Measurements from ENCODE around the gene SBSN.

SBSN gene

GRCh38 chr19:35561436-35561835 lies 33.3 kb upstream of the SBSN start:
- Histone ChIP-seq H3K27ac (no peak overlapping the region), H3K9ac (no peak overlapping the region), H2AFZ (no peak overlapping the region), H3K4me1 (no peaks in the 10 kb centered on the region), H3K36me3 (ENCODE audit: control insufficient read depth, insufficient read depth, low read length) (no peaks in the 10 kb centered on the region), H3K27me3 (ENCODE audit: control insufficient read depth, insufficient read depth, low read length) (no peaks in the 10 kb centered on the region), H3K9me3 (ENCODE audit: control insufficient read depth, low read length) (no peaks in the 10 kb centered on the region), H3K79me2 (no peaks in the 10 kb centered on the region), H3K4me3 (ENCODE audit: low read depth, low read length) (no peak overlapping the region), H3K4me2 (ENCODE audit: low read length) (no peak overlapping the region)
- TF ChIP-seq CTCF (IDR thresholded peaks at IDR 0.05), result no peak

GRCh38 chr19:35560677-35561076 lies 32.6 kb upstream of the SBSN start:
- Histone ChIP-seq H3K9ac (no peak overlapping the region), H3K79me2 (no peaks in the 10 kb centered on the region), H3K4me2 (ENCODE audit: low read length) (no peak overlapping the region), H3K4me1 (no peaks in the 10 kb centered on the region), H2AFZ (no peak overlapping the region), H3K27ac (no peak overlapping the region), H3K4me3 (ENCODE audit: low read depth, low read length) (no peak overlapping the region), H3K36me3 (ENCODE audit: control insufficient read depth, insufficient read depth, low read length) (no peaks in the 10 kb centered on the region), H3K27me3 (ENCODE audit: control insufficient read depth, insufficient read depth, low read length) (no peaks in the 10 kb centered on the region), H3K9me3 (ENCODE audit: control insufficient read depth, low read length) (no peaks in the 10 kb centered on the region)
- no peak for TF ChIP-seq CTCF (IDR thresholded peaks at IDR 0.05)

GRCh38 chr19:35560271-35560670 lies 32.2 kb upstream of the SBSN start:
- Histone ChIP-seq H3K4me3 (ENCODE audit: low read depth, low read length) (no peak overlapping the region), H3K9ac (no peak overlapping the region), H3K36me3 (ENCODE audit: control insufficient read depth, insufficient read depth, low read length) (no peaks in the 10 kb centered on the region), H3K27ac (no peak overlapping the region), H3K4me2 (ENCODE audit: low read length) (no peak overlapping the region), H3K9me3 (ENCODE audit: control insufficient read depth, low read length) (no peaks in the 10 kb centered on the region), H2AFZ (no peak overlapping the region), H3K27me3 (ENCODE audit: control insufficient read depth, insufficient read depth, low read length) (no peaks in the 10 kb centered on the region), H3K79me2 (no peaks in the 10 kb centered on the region), H3K4me1 (no peaks in the 10 kb centered on the region)
- no peak for TF ChIP-seq CTCF (IDR thresholded peaks at IDR 0.05)

- Histone ChIP-seq H3K4me1 (no peaks in the 10 kb centered on the region), H3K27me3 (ENCODE audit: control insufficient read depth, insufficient read depth, low read length) (no peaks in the 10 kb centered on the region), H3K27ac (no peak overlapping the region), H3K9me3 (ENCODE audit: control insufficient read depth, low read length) (no peaks in the 10 kb centered on the region), H3K4me2 (ENCODE audit: low read length) (no peak overlapping the region), H3K36me3 (ENCODE audit: control insufficient read depth, insufficient read depth, low read length) (no peaks in the 10 kb centered on the region), H2AFZ (no peak overlapping the region), H3K9ac (no peak overlapping the region), H3K4me3 (ENCODE audit: low read depth, low read length) (no peak overlapping the region), H3K79me2 (no peaks in the 10 kb centered on the region)
- TF ChIP-seq CTCF (IDR thresholded peaks at IDR 0.05), result no peak
These were observed 31.7 kb upstream of the SBSN start for GRCh38 chr19:35559781-35560180.

- Histone ChIP-seq H3K9me3 (ENCODE audit: control insufficient read depth, low read length) (no peaks in the 10 kb centered on the region), H3K9ac (no peak overlapping the region), H3K79me2 (no peaks in the 10 kb centered on the region), H3K27ac (no peak overlapping the region), H2AFZ (no peak overlapping the region), H3K36me3 (ENCODE audit: control insufficient read depth, insufficient read depth, low read length) (no peaks in the 10 kb centered on the region), H3K4me3 (ENCODE audit: low read depth, low read length) (no peak overlapping the region), H3K4me2 (ENCODE audit: low read length) (no peak overlapping the region), H3K27me3 (ENCODE audit: control insufficient read depth, insufficient read depth, low read length) (no peaks in the 10 kb centered on the region), H3K4me1 (no peaks in the 10 kb centered on the region)
- no peak for TF ChIP-seq CTCF (IDR thresholded peaks at IDR 0.05)
These were observed 31.2 kb upstream of the SBSN start for GRCh38 chr19:35559281-35559659.

Measured in parathyroid adenoma (tissue), 2 donors.